NCI-H1092 treated with DMSO at 0.1 percent for 48 hours (cell line): ENCODE data around the gene PAOX.
A peak's percentile ranks its signal among the peaks of the same experiment; 100 is the strongest.

ENCODE experiments used
- DNase-seq: peaks from one replicate; lab custom pipeline; 2025; lab: John Stamatoyannopoulos, UW

PAOX gene

GRCh38 chr10:133388236-133388972 lies 9.3 kb downstream of the PAOX start:
- DNase-seq, result no peak

GRCh38 chr10:133388973-133389818 lies 10.1 kb downstream of the PAOX start:
- DNase-seq, result no peak

- DNase-seq, result no peak
Measured at GRCh38 chr10:133390597-133391248, 11.7 kb downstream of the PAOX start.

GRCh38 chr10:133391249-133391635 lies 12.2 kb downstream of the PAOX start:
- DNase-seq, result no peak

- DNase-seq, result no peak
Measured at GRCh38 chr10:133391761-133392518, 12.9 kb downstream of the PAOX start.

GRCh38 chr10:133393401-133394063 lies 14.5 kb downstream of the PAOX start:
- no peak for DNase-seq

- peak; percentile 84 for DNase-seq
Measured at GRCh38 chr10:133394064-133394663, 15.1 kb downstream of the PAOX start, which contains the start of gene MTG1. Gene MTG1 (plus strand): TSS chr10:133394157. CDS start chr10:133394221, 64 bp downstream.

GRCh38 chr10:133394801-133395221 lies 15.7 kb downstream of the PAOX start:
- no peak for DNase-seq

GRCh38 chr10:133396035-133396624 lies 17.1 kb downstream of the PAOX start:
- DNase-seq, result no peak

GRCh38 chr10:133397938-133398337 lies 18.9 kb downstream of the PAOX start:
- DNase-seq, result no peak

- DNase-seq, result no peak
Measured at GRCh38 chr10:133399123-133399601, 20.1 kb downstream of the PAOX start.

GRCh38 chr10:133400624-133401424 lies 21.8 kb downstream of the PAOX start:
- no peak for DNase-seq

- DNase-seq, result no peak
Measured at GRCh38 chr10:133401500-133401899, 22.4 kb downstream of the PAOX start.

GRCh38 chr10:133401981-133402725 lies 23.1 kb downstream of the PAOX start:
- DNase-seq, result no peak

- no peak for DNase-seq
Measured at GRCh38 chr10:133403359-133403758, 24.3 kb downstream of the PAOX start.

GRCh38 chr10:133403784-133404183 lies 24.7 kb downstream of the PAOX start:
- DNase-seq, result no peak

GRCh38 chr10:133405272-133405671 lies 26.2 kb downstream of the PAOX start:
- no peak for DNase-seq

- DNase-seq, result no peak
Measured at GRCh38 chr10:133405844-133406527, 26.9 kb downstream of the PAOX start.
